Liver (tissue), 9 donors: ENCODE data around the gene ANO5. TPM values are rescaled to one million over a fixed set of nuclear protein-coding genes. Genes with fewer than 3 reads are reported as not detected.

Source experiments
- DNase-seq: peaks from one replicate; pipeline ENCODE4 v3.0.0-alpha.2; 2017; ENCODE audit warnings: low spot score
- H3K27ac ChIP-seq, 2 donors: one replicate each; pipeline ENCODE4 v1.7.0; 2013; ENCODE audit warnings: inconsistent platforms in 2 of 2, low read length in 2 of 2, control low read depth in 1 of 2, low read depth in 1 of 2, mild to moderate bottlenecking in 1 of 2
- H3K27me3 ChIP-seq, 4 donors: one replicate each; pipeline versions ENCODE4 v1.6.1 to v1.7.0; 2013; ENCODE audit warnings: low read length in 3 of 4, inconsistent platforms in 1 of 4, mild to moderate bottlenecking in 1 of 4, moderate library complexity in 1 of 4; ENCODE audit not compliant: control insufficient read depth in 4 of 4, insufficient read depth in 4 of 4
- H3K36me3 ChIP-seq, 4 donors: one replicate each; pipeline versions ENCODE4 v1.6.1 to v1.7.0; 2013; ENCODE audit warnings: low read length in 3 of 4, mild to moderate bottlenecking in 3 of 4, low read depth in 1 of 4, moderate library complexity in 1 of 4; ENCODE audit not compliant: control insufficient read depth in 4 of 4, insufficient read depth in 3 of 4
- H3K4me1 ChIP-seq, 4 donors: one replicate each; pipeline versions ENCODE4 v1.6.1 to v1.7.0; 2013; ENCODE audit warnings: low read length in 3 of 4, mild to moderate bottlenecking in 3 of 4, moderate library complexity in 1 of 4; ENCODE audit not compliant: control insufficient read depth in 4 of 4, insufficient read depth in 4 of 4
- H3K4me3 ChIP-seq, 3 donors: one replicate each; pipeline versions ENCODE4 v1.6.1 to v1.7.0; 2013; ENCODE audit warnings: low read length in 3 of 3, control low read depth in 1 of 3, low read depth in 1 of 3, mild to moderate bottlenecking in 1 of 3
- H3K9ac ChIP-seq, 2 donors: one replicate each; pipeline ENCODE4 v1.7.0; 2013; ENCODE audit warnings: low read length in 2 of 2, mild to moderate bottlenecking in 2 of 2, moderate library complexity in 2 of 2, control low read depth in 1 of 2, low read depth in 1 of 2
- H3K9me3 ChIP-seq, 4 donors: one replicate each; pipeline versions ENCODE4 v1.6.1 to v1.7.0; 2013; ENCODE audit warnings: low read length in 3 of 4; ENCODE audit not compliant: control insufficient read depth in 4 of 4
- ATF3 ChIP-seq: IDR thresholded peaks from 2 replicates; pipeline ENCODE4 v1.6.1; 2016; ENCODE audit warnings: antibody characterized with exemption
- CTCF ChIP-seq: fragments of 150-350 bp; IDR thresholded peaks from 2 replicates; pipeline ENCODE4 v1.5.1; 2017; ENCODE audit warnings: improper control_type of control experiment, low read depth, low read length; ENCODE audit not compliant: missing input control
- FOXA2 ChIP-seq: IDR thresholded peaks from 2 replicates; pipeline ENCODE4 v1.6.1; 2016; ENCODE audit warnings: antibody characterized with exemption
- HNF4G ChIP-seq: IDR thresholded peaks from 2 replicates; pipeline ENCODE4 v1.6.1; 2016; ENCODE audit warnings: antibody characterized with exemption
- JUND ChIP-seq, 2 donors: IDR thresholded peaks; 2 replicates each; pipeline ENCODE4 v1.6.1; 2016; ENCODE audit warnings: antibody characterized with exemption in 2 of 2
- NR2F2 ChIP-seq: IDR thresholded peaks from 2 replicates; pipeline ENCODE4 v1.6.1; 2016; ENCODE audit warnings: antibody characterized with exemption
- RAD21 ChIP-seq, 2 donors: IDR thresholded peaks; 2 replicates each; pipeline ENCODE4 v1.6.1; 2016; ENCODE audit warnings: antibody characterized with exemption in 2 of 2, mild to moderate bottlenecking in 2 of 2
- REST ChIP-seq: IDR thresholded peaks from 2 replicates; pipeline ENCODE4 v1.6.1; 2016; ENCODE audit warnings: antibody characterized with exemption, mild to moderate bottlenecking
- RXRA ChIP-seq, 2 donors: IDR thresholded peaks; 2 replicates each; pipeline ENCODE4 v1.6.1; 2017 to 2018; ENCODE audit warnings: antibody characterized with exemption in 2 of 2, mild to moderate bottlenecking in 1 of 2
- SP1 ChIP-seq: IDR thresholded peaks from 2 replicates; pipeline ENCODE4 v1.6.1; 2018; ENCODE audit warnings: antibody characterized with exemption, mild to moderate bottlenecking
- TAF1 ChIP-seq: conservative IDR thresholded peaks from 2 replicates; pipeline ENCODE4 v1.6.1; 2016; ENCODE audit warnings: antibody characterized with exemption, mild to moderate bottlenecking
- YY1 ChIP-seq: IDR thresholded peaks from 2 replicates; pipeline ENCODE4 v1.6.1; 2016; ENCODE audit warnings: antibody characterized with exemption, mild to moderate bottlenecking
- ZBTB33 ChIP-seq: IDR thresholded peaks from 2 replicates; pipeline ENCODE4 v1.6.1; 2016; ENCODE audit warnings: antibody characterized with exemption
- WGBS: extraction: QIAGEN DNeasy Blood & Tissue Kit; methylation state at CpG from one replicate; pipeline ENCODE4 v1.1.7; 2013; 5-methylcytosine and 5-hydroxymethylcytosine counted together
- polyA plus RNA-seq, 2 donors: library from polyadenylated mRNA; stranded (reverse) in 1 of 2; unstranded in 1 of 2; fragments of 200-250 nt in 1 of 2; fragments of >200 nt in 1 of 2; fragmentation: Nextera tagmentation in 1 of 2; extraction: Ambion mirVana in 1 of 2; gene quantifications; one replicate each; pipeline versions ENCODE4 v1.2.1 to v1.2.3, GENCODE V29; 2013 to 2015
- total RNA-seq, 2 donors: library from RNA; depleted of rRNA; stranded (reverse); fragments of >200 nt; gene quantifications; one replicate each; pipeline ENCODE4 v1.2.3, GENCODE V29; 2014
- TF ChIP-seq, protein P1 (sequence below): IDR thresholded peaks from 2 replicates; pipeline ENCODE4 v1.6.1; 2016; ENCODE audit warnings: antibody characterized with exemption
- donor health status: healthy.
- donor health status: healthy.
- donor health status: healthy.
- donor health status: healthy.
- donor health status: healthy.

The ANO5 gene
- total and polyA plus RNA-seq, 4 donors = 1.0 to 4.5 (median 1.2) TPM

DNA sequence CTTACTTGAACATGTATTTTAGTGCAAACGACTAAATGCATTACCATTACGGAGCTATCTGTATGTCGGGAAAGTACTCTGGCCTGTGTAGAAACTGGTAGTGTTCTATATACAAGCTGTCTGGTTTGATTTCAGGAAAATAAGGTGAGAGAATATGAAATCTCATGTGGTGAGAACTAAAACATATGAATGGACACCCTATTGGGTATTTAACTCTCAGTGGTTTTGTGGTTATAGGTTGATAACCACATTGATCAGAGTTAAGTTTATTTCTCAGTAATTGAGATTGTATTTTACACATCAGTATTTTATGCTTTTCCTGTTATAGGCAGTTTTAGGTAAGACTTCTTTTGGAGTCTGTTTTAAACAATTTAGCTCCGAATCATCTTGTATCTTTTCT is 10.4 kb downstream of the ANO5 start:
- DNase-seq = no peak
- H3K4me1 ChIP-seq = no peaks in the 10 kb centered on the region
- H3K36me3 ChIP-seq = no peaks in the 10 kb centered on the region
- no peak for TF ChIP-seq CTCF
- no peak for TF ChIP-seq TAF1
- TF ChIP-seq FOXA2 = no peak
- no peak for TF ChIP-seq RXRA (IDR thresholded peaks at IDR 0.05)
- TF ChIP-seq RAD21 (IDR thresholded peaks at IDR 0.05) = no peak
- no peak for TF ChIP-seq ATF3
- no peak for TF ChIP-seq ZBTB33
- TF ChIP-seq, protein P1, sequence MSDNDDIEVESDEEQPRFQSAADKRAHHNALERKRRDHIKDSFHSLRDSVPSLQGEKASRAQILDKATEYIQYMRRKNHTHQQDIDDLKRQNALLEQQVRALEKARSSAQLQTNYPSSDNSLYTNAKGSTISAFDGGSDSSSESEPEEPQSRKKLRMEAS = no peak
- TF ChIP-seq SP1 = no peak
- no peaks in the 10 kb centered on the region for H3K27me3 ChIP-seq
- 95% methylated on average over 4 of the region's 4 CpGs for WGBS
- H3K9ac ChIP-seq = no peak overlapping the region
- no peaks in the 10 kb centered on the region for H3K9me3 ChIP-seq
- H3K4me3 ChIP-seq = no peak overlapping the region
- H3K27ac ChIP-seq = no peak overlapping the region

- no peak for TF ChIP-seq CTCF
- TF ChIP-seq JUND (IDR thresholded peaks at IDR 0.05) = no peak
- TF ChIP-seq YY1 = no peak
- no peak for TF ChIP-seq FOXA2
- TF ChIP-seq NR2F2 = no peak
- no peak for TF ChIP-seq REST
- no peak for TF ChIP-seq SP1
- TF ChIP-seq RXRA (IDR thresholded peaks at IDR 0.05) = no peak
- no peak for TF ChIP-seq HNF4G
- TF ChIP-seq TAF1 = no peak
- TF ChIP-seq ZBTB33 = no peak
- no peak for DNase-seq
- no peaks in the 10 kb centered on the region for H3K4me1 ChIP-seq
- no peak overlapping the region for H3K27ac ChIP-seq
- no peak overlapping the region for H3K9ac ChIP-seq
- no peaks in the 10 kb centered on the region for H3K27me3 ChIP-seq
- H3K36me3 ChIP-seq = no peaks in the 10 kb centered on the region
- H3K4me3 ChIP-seq = no peak overlapping the region
- H3K9me3 ChIP-seq = no peaks in the 10 kb centered on the region
Measured at GRCh38 chr11:22207162-22207561, 14.3 kb downstream of the ANO5 start.
